Chondrocyte (in vitro differentiated cells): Measurements from ENCODE around the gene CST9. TPM values are rescaled to one million over a fixed set of nuclear protein-coding genes. Genes with fewer than 3 reads are reported as not detected.

ENCODE experiments used
- DNase-seq: peaks from one replicate; pipeline ENCODE4 v3.0.0; 2021; ENCODE audit warnings: mixed read lengths, low spot score
- H3K27ac Mint-ChIP-seq: one replicate; pipeline ENCODE4 v1.8.0; 2021; ENCODE audit warnings: mild to moderate bottlenecking, moderate library complexity, mixed read lengths; ENCODE audit not compliant: unreplicated experiment
- H3K27me3 Mint-ChIP-seq: 2 replicates; pipeline ENCODE4 v1.8.0; 2021; ENCODE audit warnings: low read depth, mixed read lengths
- H3K36me3 Mint-ChIP-seq: 2 replicates; pipeline ENCODE4 v1.8.0; 2021; ENCODE audit warnings: low read depth, mixed read lengths
- H3K4me1 Mint-ChIP-seq: 2 replicates; pipeline ENCODE4 v1.8.0; 2021; ENCODE audit warnings: low read depth, mild to moderate bottlenecking, mixed read lengths
- H3K4me3 Mint-ChIP-seq: one replicate; pipeline ENCODE4 v1.8.0; 2021; ENCODE audit warnings: mild to moderate bottlenecking, moderate library complexity, mixed read lengths; ENCODE audit not compliant: unreplicated experiment
- H3K9me3 Mint-ChIP-seq: 2 replicates; pipeline ENCODE4 v1.8.0; 2021; ENCODE audit warnings: low read depth, mixed read lengths
- CTCF ChIP-seq: fragments of 200-600 bp; sonication (generic); IDR thresholded peaks from 2 replicates; pipeline ENCODE4 v1.5.0; 2021; ENCODE audit warnings: antibody characterized with exemption, mild to moderate bottlenecking, moderate library complexity
- total RNA-seq: library from RNA; stranded (reverse); gene quantifications from 3 replicates; pipeline ENCODE4 v1.2.1, GENCODE V29; 2021

The CST9 gene
- total RNA-seq, 1 donor from 2014 or later, result not detected

- H3K36me3 Mint-ChIP-seq, result peaks cover 13% of the 10 kb centered on the region
- peaks cover 23% of the 10 kb centered on the region for H3K4me1 Mint-ChIP-seq
- no peaks in the 10 kb centered on the region for H3K27me3 Mint-ChIP-seq
- DNase-seq, result no peak
- H3K9me3 Mint-ChIP-seq, result peaks cover 18% of the 10 kb centered on the region
- no peak overlapping the region for H3K4me3 Mint-ChIP-seq
- no peak for TF ChIP-seq CTCF
- H3K27ac Mint-ChIP-seq, result no peak overlapping the region
Observed at GRCh38 chr20:23630392-23630849, 24.7 kb upstream of the CST9 start.

- Mint-ChIP-seq H3K27ac (no peak overlapping the region), H3K4me1 (peaks cover 21% of the 10 kb centered on the region), H3K9me3 (peaks cover 18% of the 10 kb centered on the region), H3K4me3 (no peak overlapping the region), H3K27me3 (no peaks in the 10 kb centered on the region), H3K36me3 (peaks cover 11% of the 10 kb centered on the region)
- no peak for TF ChIP-seq CTCF
- DNase-seq, result no peak
Observed at GRCh38 chr20:23629542-23630391, 24.1 kb upstream of the CST9 start.

- H3K36me3 Mint-ChIP-seq, result peaks cover 8% of the 10 kb centered on the region
- no peak for DNase-seq
- H3K4me1 Mint-ChIP-seq, result peaks cover 25% of the 10 kb centered on the region
- peaks cover 18% of the 10 kb centered on the region for H3K9me3 Mint-ChIP-seq
- no peaks in the 10 kb centered on the region for H3K27me3 Mint-ChIP-seq
- no peak overlapping the region for H3K27ac Mint-ChIP-seq
- no peak for TF ChIP-seq CTCF
- no peak overlapping the region for H3K4me3 Mint-ChIP-seq
Observed at GRCh38 chr20:23629017-23629541, 23.4 kb upstream of the CST9 start.

GRCh38 chr20:23628402-23629016 lies 22.8 kb upstream of the CST9 start:
- H3K36me3 Mint-ChIP-seq, result peaks cover 7% of the 10 kb centered on the region
- no peak overlapping the region for H3K4me3 Mint-ChIP-seq
- DNase-seq, result no peak
- no peaks in the 10 kb centered on the region for H3K27me3 Mint-ChIP-seq
- H3K9me3 Mint-ChIP-seq, result peaks cover 18% of the 10 kb centered on the region
- no peak for TF ChIP-seq CTCF
- no peak overlapping the region for H3K27ac Mint-ChIP-seq
- H3K4me1 Mint-ChIP-seq, result peaks cover 30% of the 10 kb centered on the region

- H3K27me3 Mint-ChIP-seq, result no peaks in the 10 kb centered on the region
- no peak for TF ChIP-seq CTCF
- H3K4me3 Mint-ChIP-seq, result no peak overlapping the region
- peaks cover 1% of the 10 kb centered on the region for H3K36me3 Mint-ChIP-seq
- peaks cover 38% of the 10 kb centered on the region for H3K4me1 Mint-ChIP-seq
- no peak overlapping the region for H3K27ac Mint-ChIP-seq
- no peak for DNase-seq
- peaks cover 18% of the 10 kb centered on the region for H3K9me3 Mint-ChIP-seq
Observed at GRCh38 chr20:23627501-23627900, 21.8 kb upstream of the CST9 start.
